ENCODE results near the gene CDH4.

The CDH4 gene

DNA sequence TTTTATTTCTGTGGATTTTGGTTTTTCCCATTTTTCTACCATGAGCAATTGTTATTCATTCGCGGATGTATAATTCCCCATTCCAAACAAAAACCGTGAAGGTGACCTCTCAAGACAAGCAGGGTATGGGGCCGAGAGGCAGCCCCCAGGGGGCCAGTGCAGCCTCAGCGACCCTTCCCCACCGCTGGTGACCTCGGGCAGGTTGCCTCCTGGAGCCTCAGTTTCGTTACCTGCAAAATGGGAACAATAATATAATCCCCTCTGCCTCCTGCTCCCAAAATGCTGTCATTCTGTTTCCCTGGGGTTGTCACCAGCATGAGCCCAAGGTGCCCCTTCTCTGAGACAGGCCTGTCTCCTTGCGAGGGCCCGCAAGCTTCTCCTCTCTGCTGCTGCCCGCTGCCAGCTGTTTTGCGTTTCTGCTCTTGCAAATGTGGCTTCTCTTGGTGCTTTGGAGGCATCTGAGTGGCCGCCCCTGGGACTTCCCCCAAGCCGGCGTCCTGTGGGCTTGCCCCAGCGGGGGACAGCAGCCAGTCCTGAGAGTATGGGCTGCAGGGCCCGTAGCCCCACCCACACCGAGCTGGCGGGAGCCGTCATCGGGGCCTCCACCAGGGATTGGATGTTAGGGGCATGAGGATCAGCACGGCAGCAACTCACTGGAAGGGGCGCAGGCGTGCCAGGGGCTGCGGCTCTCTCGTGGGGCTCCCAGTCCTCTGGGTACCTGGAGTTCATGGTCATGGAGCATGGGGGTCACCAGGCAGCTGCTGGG lies 651.7 kb downstream of the CDH4 start:
- TF ChIP-seq, protein P1, sequence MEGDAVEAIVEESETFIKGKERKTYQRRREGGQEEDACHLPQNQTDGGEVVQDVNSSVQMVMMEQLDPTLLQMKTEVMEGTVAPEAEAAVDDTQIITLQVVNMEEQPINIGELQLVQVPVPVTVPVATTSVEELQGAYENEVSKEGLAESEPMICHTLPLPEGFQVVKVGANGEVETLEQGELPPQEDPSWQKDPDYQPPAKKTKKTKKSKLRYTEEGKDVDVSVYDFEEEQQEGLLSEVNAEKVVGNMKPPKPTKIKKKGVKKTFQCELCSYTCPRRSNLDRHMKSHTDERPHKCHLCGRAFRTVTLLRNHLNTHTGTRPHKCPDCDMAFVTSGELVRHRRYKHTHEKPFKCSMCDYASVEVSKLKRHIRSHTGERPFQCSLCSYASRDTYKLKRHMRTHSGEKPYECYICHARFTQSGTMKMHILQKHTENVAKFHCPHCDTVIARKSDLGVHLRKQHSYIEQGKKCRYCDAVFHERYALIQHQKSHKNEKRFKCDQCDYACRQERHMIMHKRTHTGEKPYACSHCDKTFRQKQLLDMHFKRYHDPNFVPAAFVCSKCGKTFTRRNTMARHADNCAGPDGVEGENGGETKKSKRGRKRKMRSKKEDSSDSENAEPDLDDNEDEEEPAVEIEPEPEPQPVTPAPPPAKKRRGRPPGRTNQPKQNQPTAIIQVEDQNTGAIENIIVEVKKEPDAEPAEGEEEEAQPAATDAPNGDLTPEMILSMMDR (IDR thresholded peaks at IDR 0.05; ENCODE audit: insufficient read depth, low read length) = no peak
- no peak for TF ChIP-seq POLR2AphosphoS5 (IDR thresholded peaks at IDR 0.05; ENCODE audit: low read depth)
- no peak for TF ChIP-seq SPI1 (IDR thresholded peaks at IDR 0.05; ENCODE audit: borderline replicate concordance, low read depth)
- TF ChIP-seq, protein P2, sequence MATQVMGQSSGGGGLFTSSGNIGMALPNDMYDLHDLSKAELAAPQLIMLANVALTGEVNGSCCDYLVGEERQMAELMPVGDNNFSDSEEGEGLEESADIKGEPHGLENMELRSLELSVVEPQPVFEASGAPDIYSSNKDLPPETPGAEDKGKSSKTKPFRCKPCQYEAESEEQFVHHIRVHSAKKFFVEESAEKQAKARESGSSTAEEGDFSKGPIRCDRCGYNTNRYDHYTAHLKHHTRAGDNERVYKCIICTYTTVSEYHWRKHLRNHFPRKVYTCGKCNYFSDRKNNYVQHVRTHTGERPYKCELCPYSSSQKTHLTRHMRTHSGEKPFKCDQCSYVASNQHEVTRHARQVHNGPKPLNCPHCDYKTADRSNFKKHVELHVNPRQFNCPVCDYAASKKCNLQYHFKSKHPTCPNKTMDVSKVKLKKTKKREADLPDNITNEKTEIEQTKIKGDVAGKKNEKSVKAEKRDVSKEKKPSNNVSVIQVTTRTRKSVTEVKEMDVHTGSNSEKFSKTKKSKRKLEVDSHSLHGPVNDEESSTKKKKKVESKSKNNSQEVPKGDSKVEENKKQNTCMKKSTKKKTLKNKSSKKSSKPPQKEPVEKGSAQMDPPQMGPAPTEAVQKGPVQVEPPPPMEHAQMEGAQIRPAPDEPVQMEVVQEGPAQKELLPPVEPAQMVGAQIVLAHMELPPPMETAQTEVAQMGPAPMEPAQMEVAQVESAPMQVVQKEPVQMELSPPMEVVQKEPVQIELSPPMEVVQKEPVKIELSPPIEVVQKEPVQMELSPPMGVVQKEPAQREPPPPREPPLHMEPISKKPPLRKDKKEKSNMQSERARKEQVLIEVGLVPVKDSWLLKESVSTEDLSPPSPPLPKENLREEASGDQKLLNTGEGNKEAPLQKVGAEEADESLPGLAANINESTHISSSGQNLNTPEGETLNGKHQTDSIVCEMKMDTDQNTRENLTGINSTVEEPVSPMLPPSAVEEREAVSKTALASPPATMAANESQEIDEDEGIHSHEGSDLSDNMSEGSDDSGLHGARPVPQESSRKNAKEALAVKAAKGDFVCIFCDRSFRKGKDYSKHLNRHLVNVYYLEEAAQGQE (IDR thresholded peaks at IDR 0.05; ENCODE audit: insufficient replicate concordance, low read depth) = no peak
- TF ChIP-seq GABPA (IDR thresholded peaks at IDR 0.05; ENCODE audit: low read depth) = no peak
- DNase-seq (ENCODE audit: low read depth in 1 of 2, low spot score in 1 of 2) = no peak
- Histone ChIP-seq H3K27me3 (ENCODE audit: insufficient read depth, poor library complexity, severe bottlenecking) (peaks cover 5% of the 10 kb centered on the region), H3K4me3 (replicated peaks; ENCODE audit: insufficient read depth, low read length) (no peak overlapping the region), H3K27ac (replicated peaks) (no peak overlapping the region)

DNA sequence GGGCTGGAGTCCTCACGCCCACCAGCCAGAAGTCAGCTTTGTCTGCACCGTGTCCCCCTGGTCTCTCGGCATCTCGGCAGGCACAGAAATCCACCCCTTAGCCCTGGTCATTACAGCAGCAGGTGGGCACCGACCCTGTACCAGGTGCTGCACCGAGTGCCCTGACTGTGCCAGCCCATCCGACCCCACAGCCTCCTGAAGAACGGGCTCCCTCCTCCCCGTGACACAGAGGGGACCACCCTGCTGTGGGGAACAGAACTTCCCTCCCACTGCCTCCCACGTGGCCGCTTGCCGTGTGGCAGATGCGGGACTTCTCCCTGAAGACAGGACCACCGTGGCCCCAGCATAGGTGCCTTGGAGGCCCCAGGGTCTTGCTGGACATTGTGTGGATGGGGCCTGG lies 652.4 kb downstream of the CDH4 start:
- Histone ChIP-seq H3K4me3 (replicated peaks; ENCODE audit: insufficient read depth, low read length) (no peak overlapping the region), H3K27ac (replicated peaks) (no peak overlapping the region), H3K27me3 (ENCODE audit: insufficient read depth, poor library complexity, severe bottlenecking) (peaks cover 5% of the 10 kb centered on the region)
- DNase-seq (ENCODE audit: low read depth in 1 of 2, low spot score in 1 of 2) = no peak
- TF ChIP-seq, protein P1 (IDR thresholded peaks at IDR 0.05; ENCODE audit: insufficient read depth, low read length) = no peak
- TF ChIP-seq GABPA (IDR thresholded peaks at IDR 0.05; ENCODE audit: low read depth) = no peak
- no peak for TF ChIP-seq SPI1 (IDR thresholded peaks at IDR 0.05; ENCODE audit: borderline replicate concordance, low read depth)
- no peak for TF ChIP-seq POLR2AphosphoS5 (IDR thresholded peaks at IDR 0.05; ENCODE audit: low read depth)
- TF ChIP-seq, protein P2 (IDR thresholded peaks at IDR 0.05; ENCODE audit: insufficient replicate concordance, low read depth) = no peak

DNA sequence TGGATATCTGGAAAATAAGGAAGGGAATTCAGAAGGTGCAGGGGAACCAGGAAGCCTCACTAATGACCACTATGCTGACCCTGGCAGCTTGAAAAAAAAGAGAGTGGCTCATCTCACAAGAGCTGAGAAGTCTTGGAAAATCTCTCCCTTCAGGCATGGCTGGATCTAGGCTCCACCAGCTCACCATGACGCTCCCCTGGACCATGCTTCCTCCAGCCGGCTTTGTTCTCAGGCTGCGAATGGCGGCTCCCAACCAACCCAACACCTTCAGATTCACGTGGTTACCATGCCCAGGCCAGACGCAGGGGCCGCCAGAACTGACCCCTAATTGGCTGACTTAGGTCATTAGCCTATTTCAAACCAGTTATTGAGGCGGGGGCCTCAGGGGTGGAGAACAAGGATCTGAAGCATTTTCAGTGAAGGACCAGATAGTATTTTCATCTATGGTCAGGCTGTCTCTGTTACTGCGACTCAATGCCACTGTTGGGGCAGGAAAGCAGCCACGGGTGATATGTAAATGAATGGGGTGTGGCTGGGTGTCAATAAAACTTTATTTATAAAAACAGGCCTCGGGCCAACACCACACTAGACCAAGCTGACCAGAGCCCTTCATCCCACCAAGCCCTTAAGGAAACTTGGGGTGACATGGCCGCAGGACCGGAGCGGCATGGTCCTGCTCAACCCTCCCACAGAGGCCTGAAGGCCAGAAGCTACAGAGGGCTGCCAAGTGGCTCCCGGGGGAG lies 653.9 kb downstream of the CDH4 start:
- no peak for DNase-seq (ENCODE audit: low read depth in 1 of 2, low spot score in 1 of 2)
- H3K27me3 ChIP-seq (ENCODE audit: insufficient read depth, poor library complexity, severe bottlenecking) = peaks cover 2% of the 10 kb centered on the region
- TF ChIP-seq, protein P2 (IDR thresholded peaks at IDR 0.05; ENCODE audit: insufficient replicate concordance, low read depth) = no peak
- no peak overlapping the region for H3K4me3 ChIP-seq (replicated peaks; ENCODE audit: insufficient read depth, low read length)
- H3K27ac ChIP-seq (replicated peaks) = no peak overlapping the region
